Liver (tissue), 9 donors: Measurements from ENCODE around the gene FAM13A. TPM values are rescaled to one million over a fixed set of nuclear protein-coding genes. Genes with fewer than 3 reads are reported as not detected.
A peak's percentile ranks its signal among the peaks of the same experiment; 100 is the strongest.

Experiments
- DNase-seq: peaks from one replicate; pipeline ENCODE4 v3.0.0-alpha.2; 2017; ENCODE audit warnings: low spot score
- H3K27ac ChIP-seq, 2 donors: one replicate each; pipeline ENCODE4 v1.7.0; 2013; ENCODE audit warnings: inconsistent platforms in 2 of 2, low read length in 2 of 2, control low read depth in 1 of 2, low read depth in 1 of 2, mild to moderate bottlenecking in 1 of 2
- H3K27me3 ChIP-seq, 4 donors: one replicate each; pipeline versions ENCODE4 v1.6.1 to v1.7.0; 2013; ENCODE audit warnings: low read length in 3 of 4, inconsistent platforms in 1 of 4, mild to moderate bottlenecking in 1 of 4, moderate library complexity in 1 of 4; ENCODE audit not compliant: control insufficient read depth in 4 of 4, insufficient read depth in 4 of 4
- H3K36me3 ChIP-seq, 4 donors: one replicate each; pipeline versions ENCODE4 v1.6.1 to v1.7.0; 2013; ENCODE audit warnings: low read length in 3 of 4, mild to moderate bottlenecking in 3 of 4, low read depth in 1 of 4, moderate library complexity in 1 of 4; ENCODE audit not compliant: control insufficient read depth in 4 of 4, insufficient read depth in 3 of 4
- H3K4me1 ChIP-seq, 4 donors: one replicate each; pipeline versions ENCODE4 v1.6.1 to v1.7.0; 2013; ENCODE audit warnings: low read length in 3 of 4, mild to moderate bottlenecking in 3 of 4, moderate library complexity in 1 of 4; ENCODE audit not compliant: control insufficient read depth in 4 of 4, insufficient read depth in 4 of 4
- H3K4me3 ChIP-seq, 3 donors: one replicate each; pipeline versions ENCODE4 v1.6.1 to v1.7.0; 2013; ENCODE audit warnings: low read length in 3 of 3, control low read depth in 1 of 3, low read depth in 1 of 3, mild to moderate bottlenecking in 1 of 3
- H3K9ac ChIP-seq, 2 donors: one replicate each; pipeline ENCODE4 v1.7.0; 2013; ENCODE audit warnings: low read length in 2 of 2, mild to moderate bottlenecking in 2 of 2, moderate library complexity in 2 of 2, control low read depth in 1 of 2, low read depth in 1 of 2
- H3K9me3 ChIP-seq, 4 donors: one replicate each; pipeline versions ENCODE4 v1.6.1 to v1.7.0; 2013; ENCODE audit warnings: low read length in 3 of 4; ENCODE audit not compliant: control insufficient read depth in 4 of 4
- ATF3 ChIP-seq: IDR thresholded peaks from 2 replicates; pipeline ENCODE4 v1.6.1; 2016; ENCODE audit warnings: antibody characterized with exemption
- CTCF ChIP-seq: fragments of 150-350 bp; IDR thresholded peaks from 2 replicates; pipeline ENCODE4 v1.5.1; 2017; ENCODE audit warnings: improper control_type of control experiment, low read depth, low read length; ENCODE audit not compliant: missing input control
- EGR1 ChIP-seq, 2 donors: IDR thresholded peaks; 2 replicates each; pipeline ENCODE4 v1.6.1; 2016 to 2018; ENCODE audit warnings: antibody characterized with exemption in 2 of 2, low read depth in 2 of 2
- FOXA1 ChIP-seq: IDR thresholded peaks from 2 replicates; pipeline ENCODE4 v1.6.1; 2016; ENCODE audit warnings: antibody characterized with exemption
- FOXA2 ChIP-seq: IDR thresholded peaks from 2 replicates; pipeline ENCODE4 v1.6.1; 2016; ENCODE audit warnings: antibody characterized with exemption
- GABPA ChIP-seq, 2 donors: IDR thresholded peaks in 1 of 2; conservative IDR thresholded peaks in 1 of 2; 2 replicates each; pipeline ENCODE4 v1.6.1; 2016; ENCODE audit warnings: antibody characterized with exemption in 2 of 2, mild to moderate bottlenecking in 1 of 2, moderate library complexity in 1 of 2
- HNF4A ChIP-seq, 2 donors: conservative IDR thresholded peaks; 2 replicates each; pipeline ENCODE4 v1.6.1; 2016; ENCODE audit warnings: antibody characterized with exemption in 2 of 2, mild to moderate bottlenecking in 2 of 2
- HNF4G ChIP-seq: IDR thresholded peaks from 2 replicates; pipeline ENCODE4 v1.6.1; 2016; ENCODE audit warnings: antibody characterized with exemption
- JUND ChIP-seq, 2 donors: IDR thresholded peaks; 2 replicates each; pipeline ENCODE4 v1.6.1; 2016; ENCODE audit warnings: antibody characterized with exemption in 2 of 2
- NR2F2 ChIP-seq: IDR thresholded peaks from 2 replicates; pipeline ENCODE4 v1.6.1; 2016; ENCODE audit warnings: antibody characterized with exemption
- RAD21 ChIP-seq, 2 donors: IDR thresholded peaks; 2 replicates each; pipeline ENCODE4 v1.6.1; 2016; ENCODE audit warnings: antibody characterized with exemption in 2 of 2, mild to moderate bottlenecking in 2 of 2
- REST ChIP-seq: IDR thresholded peaks from 2 replicates; pipeline ENCODE4 v1.6.1; 2016; ENCODE audit warnings: antibody characterized with exemption, mild to moderate bottlenecking
- RXRA ChIP-seq, 2 donors: IDR thresholded peaks; 2 replicates each; pipeline ENCODE4 v1.6.1; 2017 to 2018; ENCODE audit warnings: antibody characterized with exemption in 2 of 2, mild to moderate bottlenecking in 1 of 2
- SP1 ChIP-seq: IDR thresholded peaks from 2 replicates; pipeline ENCODE4 v1.6.1; 2018; ENCODE audit warnings: antibody characterized with exemption, mild to moderate bottlenecking
- TAF1 ChIP-seq: conservative IDR thresholded peaks from 2 replicates; pipeline ENCODE4 v1.6.1; 2016; ENCODE audit warnings: antibody characterized with exemption, mild to moderate bottlenecking
- YY1 ChIP-seq: IDR thresholded peaks from 2 replicates; pipeline ENCODE4 v1.6.1; 2016; ENCODE audit warnings: antibody characterized with exemption, mild to moderate bottlenecking
- WGBS: extraction: QIAGEN DNeasy Blood & Tissue Kit; methylation state at CpG from one replicate; pipeline ENCODE4 v1.1.7; 2013; 5-methylcytosine and 5-hydroxymethylcytosine counted together
- polyA plus RNA-seq, 2 donors: library from polyadenylated mRNA; stranded (reverse) in 1 of 2; unstranded in 1 of 2; fragments of 200-250 nt in 1 of 2; fragments of >200 nt in 1 of 2; fragmentation: Nextera tagmentation in 1 of 2; extraction: Ambion mirVana in 1 of 2; gene quantifications; one replicate each; pipeline versions ENCODE4 v1.2.1 to v1.2.3, GENCODE V29; 2013 to 2015
- total RNA-seq, 2 donors: library from RNA; depleted of rRNA; stranded (reverse); fragments of >200 nt; gene quantifications; one replicate each; pipeline ENCODE4 v1.2.3, GENCODE V29; 2014
- TF ChIP-seq, protein P1 (sequence below): IDR thresholded peaks from 2 replicates; pipeline ENCODE4 v1.6.1; 2016; ENCODE audit warnings: antibody characterized with exemption
- TF ChIP-seq, protein P2 (sequence below): IDR thresholded peaks from 2 replicates; pipeline ENCODE4 v1.6.1; 2016; ENCODE audit warnings: antibody characterized with exemption
- donor health status: healthy.
- donor health status: healthy.
- donor health status: healthy.
- donor health status: healthy.
- donor health status: healthy.

The FAM13A gene
- total and polyA plus RNA-seq, 4 donors: 14.9 to 52.9 (median 27.6) TPM

DNA sequence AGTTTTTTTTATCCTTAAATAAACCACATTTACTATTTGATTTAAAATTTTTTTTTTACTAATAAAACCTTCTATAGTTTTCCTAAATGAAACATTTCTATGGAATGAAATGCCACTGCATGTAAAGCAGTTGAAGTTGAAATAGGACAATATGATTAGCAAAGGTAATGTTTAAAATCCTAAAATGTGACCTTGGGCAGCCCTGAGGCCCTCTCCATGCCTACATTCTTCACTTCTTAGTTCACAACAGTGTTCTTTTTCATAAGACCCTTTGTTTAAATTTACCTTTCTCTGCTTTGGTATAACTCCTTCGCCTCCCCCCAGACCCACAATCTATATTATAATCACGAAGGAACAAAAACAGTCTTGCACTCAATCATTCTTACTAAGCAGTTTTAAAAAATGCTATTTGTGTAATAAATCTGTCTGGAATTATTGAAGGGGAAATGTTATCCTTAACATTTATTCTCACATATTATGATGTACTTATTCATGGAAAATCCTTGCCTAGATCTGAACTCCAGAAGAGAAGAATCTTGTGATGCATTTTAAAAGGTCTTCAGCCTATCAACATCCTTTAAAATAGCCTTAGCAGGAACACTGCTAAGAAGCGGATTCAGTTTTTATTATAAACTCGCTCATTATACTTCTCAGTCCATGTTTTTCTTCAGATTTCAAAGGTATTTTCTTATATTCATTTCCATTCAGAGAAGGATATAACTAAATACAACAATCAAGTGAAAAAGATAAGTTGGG, 234.8 kb downstream of the FAM13A start:
- Histone ChIP-seq H3K4me1 (peaks cover 0 to 31% (median 17%) of the 10 kb centered on the region in 4 donors), H3K4me3 (peak overlapping the region in 2 of 3 donors; percentile 54 to 79), H3K27ac (peak overlapping the region; percentile 77 to 97), H3K27me3 (no peaks in the 10 kb centered on the region), H3K9me3 (no peaks in the 10 kb centered on the region), H3K9ac (peak overlapping the region in 1 of 2 donors; percentile 71), H3K36me3 (no peaks in the 10 kb centered on the region)
- WGBS: 63% methylated on average over 4 of the region's 4 CpGs
- TF ChIP-seq GABPA (IDR thresholded peaks at IDR 0.05 in 1 of 2, conservative IDR thresholded peaks at IDR 0.05 in 1 of 2) (no peak), ATF3 (no peak), CTCF (no peak), REST (no peak), NR2F2 (no peak), JUND (IDR thresholded peaks at IDR 0.05) (no peak), FOXA2 (no peak), TAF1 (no peak), RAD21 (IDR thresholded peaks at IDR 0.05) (no peak), HNF4G (no peak), RXRA (IDR thresholded peaks at IDR 0.05) (no peak), FOXA1 (no peak), HNF4A (conservative IDR thresholded peaks at IDR 0.05) (no peak), YY1 (no peak), SP1 (no peak), EGR1 (IDR thresholded peaks at IDR 0.05; ENCODE audit: low read depth in 2 of 2) (no peak)
- TF ChIP-seq, protein P1, sequence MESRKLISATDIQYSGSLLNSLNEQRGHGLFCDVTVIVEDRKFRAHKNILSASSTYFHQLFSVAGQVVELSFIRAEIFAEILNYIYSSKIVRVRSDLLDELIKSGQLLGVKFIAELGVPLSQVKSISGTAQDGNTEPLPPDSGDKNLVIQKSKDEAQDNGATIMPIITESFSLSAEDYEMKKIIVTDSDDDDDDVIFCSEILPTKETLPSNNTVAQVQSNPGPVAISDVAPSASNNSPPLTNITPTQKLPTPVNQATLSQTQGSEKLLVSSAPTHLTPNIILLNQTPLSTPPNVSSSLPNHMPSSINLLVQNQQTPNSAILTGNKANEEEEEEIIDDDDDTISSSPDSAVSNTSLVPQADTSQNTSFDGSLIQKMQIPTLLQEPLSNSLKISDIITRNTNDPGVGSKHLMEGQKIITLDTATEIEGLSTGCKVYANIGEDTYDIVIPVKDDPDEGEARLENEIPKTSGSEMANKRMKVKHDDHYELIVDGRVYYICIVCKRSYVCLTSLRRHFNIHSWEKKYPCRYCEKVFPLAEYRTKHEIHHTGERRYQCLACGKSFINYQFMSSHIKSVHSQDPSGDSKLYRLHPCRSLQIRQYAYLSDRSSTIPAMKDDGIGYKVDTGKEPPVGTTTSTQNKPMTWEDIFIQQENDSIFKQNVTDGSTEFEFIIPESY: no peak
- TF ChIP-seq, protein P2, sequence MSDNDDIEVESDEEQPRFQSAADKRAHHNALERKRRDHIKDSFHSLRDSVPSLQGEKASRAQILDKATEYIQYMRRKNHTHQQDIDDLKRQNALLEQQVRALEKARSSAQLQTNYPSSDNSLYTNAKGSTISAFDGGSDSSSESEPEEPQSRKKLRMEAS: no peak
- no peak for DNase-seq
